SK-N-SH (cell line): Measurements from ENCODE around the gene F2RL3. TPM values are rescaled to one million over a fixed set of nuclear protein-coding genes. Genes with fewer than 3 reads are reported as not detected.

Experiments
- CTCF ChIA-PET: fragments of 300-600, 350-600 bp; formaldehyde crosslinking; extraction: SDS; loops from one replicate; lab custom pipeline; 2021; lab: Yijun Ruan, JAX
- POLR2A ChIA-PET: fragments of 350-600 bp; sonication (Branson Sonifier 250); formaldehyde crosslinking; extraction: SDS; loops from one replicate; lab custom pipeline; 2020; ENCODE audit warnings: antibody characterized with exemption, inconsistent platforms; lab: Yijun Ruan, JAX
- DNase-seq: peaks from one replicate; pipeline ENCODE4 v3.0.0; 2012
- H2AFZ ChIP-seq: fragments of 200-600 bp; sonication (generic); 2 replicates; pipeline ENCODE4 v1.8.1; 2016; ENCODE audit warnings: antibody characterized with exemption, mild to moderate bottlenecking, low read depth
- H3F3A ChIP-seq: fragments of 200-600 bp; sonication (generic); replicated peaks from 2 replicates; pipeline ENCODE3; 2016; ENCODE audit warnings: antibody characterized with exemption, mild to moderate bottlenecking; ENCODE audit not compliant: insufficient read depth
- H3K27ac ChIP-seq, 2 experiments: fragments of 200-500 bp in 1 of 2; fragments of 200-600 bp in 1 of 2; sonication (Bioruptor generic) in 1 of 2; sonication (generic), shearing (Covaris generic) in 1 of 2; 2 replicates each; pipeline versions ENCODE4 v1.5.1 to v1.6.1; 2014 to 2016; ENCODE audit warnings: low read depth in 2 of 2, inconsistent platforms in 1 of 2, low read length in 1 of 2, mild to moderate bottlenecking in 1 of 2, mixed read lengths in 1 of 2
- H3K27me3 ChIP-seq: fragments of 200-600 bp; sonication (generic), shearing (Covaris generic); 2 replicates; pipeline ENCODE4 v1.6.1; 2016; ENCODE audit warnings: mixed run types; ENCODE audit not compliant: insufficient read depth
- H3K36me3 ChIP-seq, 2 experiments: fragments of 200-500 bp in 1 of 2; fragments of 200-600 bp in 1 of 2; sonication (Bioruptor generic) in 1 of 2; sonication (generic) in 1 of 2; replicated peaks in 1 of 2; 2 replicates each; pipeline versions ENCODE3 to v1.5.1; 2014 to 2016; ENCODE audit warnings: low read length in 1 of 2, mild to moderate bottlenecking in 1 of 2; ENCODE audit not compliant: insufficient read depth in 2 of 2, control insufficient read depth in 1 of 2
- H3K4me1 ChIP-seq, 2 experiments: fragments of 200-500 bp in 1 of 2; fragments of 200-600 bp in 1 of 2; sonication (Bioruptor generic) in 1 of 2; sonication (generic), shearing (Covaris generic) in 1 of 2; 2 replicates each; pipeline versions ENCODE4 v1.5.1 to v1.6.1; 2014 to 2016; ENCODE audit warnings: low read depth in 1 of 2, low read length in 1 of 2, mixed run types in 1 of 2; ENCODE audit not compliant: insufficient read depth in 2 of 2, control insufficient read depth in 1 of 2
- H3K4me2 ChIP-seq: fragments of 200-600 bp; sonication (generic), shearing (Covaris generic); 2 replicates; pipeline ENCODE4 v1.6.1; 2017; ENCODE audit warnings: mixed run types
- H3K4me3 ChIP-seq, 2 experiments: fragments of 200-500 bp in 1 of 2; fragments of 200-600 bp in 1 of 2; sonication (Bioruptor generic) in 1 of 2; sonication (generic), shearing (Covaris generic) in 1 of 2; 2 replicates each; pipeline versions ENCODE4 v1.5.1 to v1.8.1; 2014 to 2016; ENCODE audit warnings: low read depth in 2 of 2, inconsistent platforms in 1 of 2, low read length in 1 of 2, mild to moderate bottlenecking in 1 of 2, mixed read lengths in 1 of 2, moderate library complexity in 1 of 2
- H3K79me2 ChIP-seq: fragments of 200-600 bp; sonication (generic); 2 replicates; pipeline ENCODE4 v1.8.1; 2017; ENCODE audit warnings: mild to moderate bottlenecking; ENCODE audit not compliant: insufficient read depth
- H3K9ac ChIP-seq: fragments of 200-600 bp; sonication (generic); 2 replicates; pipeline ENCODE4 v1.6.1; 2017; ENCODE audit warnings: mixed run types
- H3K9me2 ChIP-seq: fragments of 200-600 bp; sonication (generic); 2 replicates; pipeline ENCODE4 v1.6.1; 2017; ENCODE audit warnings: mixed run types
- H3K9me3 ChIP-seq: fragments of 200-600 bp; sonication (generic); 2 replicates; pipeline ENCODE4 v1.6.1; 2017; ENCODE audit warnings: mixed run types, mild to moderate bottlenecking, moderate library complexity
- H4K20me1 ChIP-seq: fragments of 200-600 bp; sonication (generic); 2 replicates; pipeline ENCODE4 v1.6.1; 2017; ENCODE audit warnings: mild to moderate bottlenecking, mixed run types; ENCODE audit not compliant: insufficient read depth
- FOXJ3 ChIP-seq: sonication (generic); formaldehyde crosslinking; IDR thresholded peaks from 2 replicates; pipeline ENCODE4 v1.5.1; 2020; ENCODE audit warnings: mild to moderate bottlenecking, missing genetic modification reagents
- GABPA ChIP-seq: IDR thresholded peaks from 2 replicates; pipeline ENCODE4 v1.4.0; 2012; ENCODE audit warnings: low read depth, mild to moderate bottlenecking
- GATA2 ChIP-seq: sonication (generic); formaldehyde crosslinking; IDR thresholded peaks from 2 replicates; pipeline ENCODE4 v1.5.0; 2020; ENCODE audit warnings: mild to moderate bottlenecking, missing genetic modification reagents
- MAX ChIP-seq: IDR thresholded peaks from 2 replicates; pipeline ENCODE4 v1.4.0; 2012; ENCODE audit warnings: low read depth
- MEF2A ChIP-seq: IDR thresholded peaks from 2 replicates; pipeline ENCODE4 v1.4.0; 2012; ENCODE audit warnings: low read depth, borderline replicate concordance
- MXI1 ChIP-seq: IDR thresholded peaks from 2 replicates; pipeline ENCODE4 v1.6.1; 2012; ENCODE audit warnings: mild to moderate bottlenecking, low read depth, low read length, improper control_type of control experiment
- NFIC ChIP-seq: IDR thresholded peaks from 2 replicates; pipeline ENCODE4 v1.4.0; 2012; ENCODE audit warnings: borderline replicate concordance
- PBX3 ChIP-seq: IDR thresholded peaks from 2 replicates; pipeline ENCODE4; 2012
- POLR2AphosphoS5 ChIP-seq: IDR thresholded peaks from 2 replicates; pipeline ENCODE4 v1.6.1; 2012; ENCODE audit warnings: low read depth, low read length
- RAD21 ChIP-seq: IDR thresholded peaks from 2 replicates; pipeline ENCODE4 v1.6.1; 2012; ENCODE audit warnings: mild to moderate bottlenecking, low read length
- RCOR1 ChIP-seq: fragments of 150-350 bp; IDR thresholded peaks from 2 replicates; pipeline ENCODE4 v1.6.1; 2017; ENCODE audit warnings: antibody characterized with exemption, low read length
- REST ChIP-seq: IDR thresholded peaks from 2 replicates; pipeline ENCODE4 v1.6.1; 2012; ENCODE audit warnings: mild to moderate bottlenecking, low read depth, low read length, moderate library complexity
- TEAD4 ChIP-seq: IDR thresholded peaks from 2 replicates; pipeline ENCODE4 v1.4.0; 2012; ENCODE audit warnings: mild to moderate bottlenecking, borderline replicate concordance; ENCODE audit not compliant: insufficient read depth
- YY1 ChIP-seq: IDR thresholded peaks from 2 replicates; pipeline ENCODE4 v1.4.0; 2012; ENCODE audit warnings: low read depth, mild to moderate bottlenecking
- WGBS: methylation state at CpG from one replicate; pipeline ENCODE4 v1.1.6; 2017; ENCODE audit warnings: low lambda C conversion rate; 5-methylcytosine and 5-hydroxymethylcytosine counted together
- polyA plus RNA-seq, 3 experiments: library from polyadenylated mRNA; depleted of rRNA; stranded (reverse); fragments of >200 nt; gene quantifications; 2 replicates each; pipeline ENCODE4 v1.2.3, GENCODE V29; 2012
- TF ChIP-seq, protein P1 (sequence below): fragments of 200-600 bp; sonication (generic); IDR thresholded peaks from 2 replicates; pipeline ENCODE4 v1.6.1; 2017; ENCODE audit warnings: antibody characterized with exemption, mild to moderate bottlenecking, moderate library complexity
- TF ChIP-seq, protein P2 (sequence below): fragments of 150-350 bp; IDR thresholded peaks from 2 replicates; pipeline ENCODE4 v1.6.1; 2017; ENCODE audit warnings: antibody characterized with exemption, low read length, low read depth, borderline replicate concordance

Gene F2RL3
- polyA plus RNA-seq, 1 of the 3 experiments (the other 2 are of a cell fraction), result not detected

DNA sequence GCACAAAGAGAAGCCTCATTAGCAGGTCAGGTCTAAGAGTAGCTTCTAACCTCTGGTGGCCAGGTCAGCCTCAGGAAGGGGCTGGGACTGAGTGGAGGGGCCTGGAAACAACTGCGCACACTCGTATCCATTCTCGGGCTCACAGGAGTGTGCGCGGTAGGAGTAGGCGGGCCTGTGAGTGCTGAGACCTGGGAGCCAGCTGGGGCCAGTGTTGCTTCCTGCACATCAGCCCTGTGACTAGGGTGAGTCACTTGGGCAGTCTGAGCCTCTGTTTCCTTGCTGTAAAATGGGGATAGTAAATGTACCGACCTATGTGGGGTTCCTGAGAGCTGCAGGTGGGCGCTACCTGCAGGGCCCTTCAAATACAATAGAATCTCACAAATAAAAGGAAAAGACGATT, 32.7 kb upstream of the F2RL3 start (continued):
- TF ChIP-seq POLR2AphosphoS5 (no peak), MAX (no peak)

DNA sequence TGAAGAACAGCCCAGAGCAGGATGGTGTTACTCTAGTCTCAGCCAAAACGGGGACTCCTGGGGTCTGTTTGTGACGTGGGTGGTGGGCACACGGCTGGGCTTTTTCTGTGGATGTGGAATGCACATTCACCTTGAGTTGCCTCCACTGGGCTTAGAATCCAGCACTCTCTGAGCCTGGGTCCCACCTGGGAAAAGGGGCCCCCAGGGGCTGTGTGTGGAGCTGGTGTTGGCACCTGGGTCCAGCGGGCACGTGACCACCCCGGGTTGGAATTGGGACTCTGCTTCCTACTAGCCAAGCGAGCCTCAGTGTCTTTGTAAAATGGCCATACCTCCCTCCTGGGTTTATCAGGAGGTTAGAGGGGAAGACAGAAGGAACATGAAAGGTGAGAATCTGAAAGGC, 29.2 kb upstream of the F2RL3 start:
- peaks cover 22 to 27% of the 10 kb centered on the region in 2 experiments for H3K36me3 ChIP-seq
- no peaks in the 10 kb centered on the region for H3K4me1 ChIP-seq
- no peak overlapping the region for H3K9ac ChIP-seq
- POLR2A ChIA-PET, result interaction anchor here (0.6 kb wide), 1 partner anchor 186 kb away, joined by 4 read pairs; no protein-coding TSS in a partner anchor
- no peaks in the 10 kb centered on the region for H3K9me3 ChIP-seq
- no peak overlapping the region for H3K4me2 ChIP-seq
- CTCF ChIA-PET, result interaction anchor here (0.9 kb wide), 1 partner anchor 90 kb away, joined by 3 read pairs; no protein-coding TSS in a partner anchor
- no peaks in the 10 kb centered on the region for H4K20me1 ChIP-seq
- H3K79me2 ChIP-seq, result no peaks in the 10 kb centered on the region
- H3F3A ChIP-seq, result no peaks in the 10 kb centered on the region
- no peaks in the 10 kb centered on the region for H3K9me2 ChIP-seq
- H3K4me3 ChIP-seq, result no peak overlapping the region
- 86% methylated on average over 7 of the region's 7 CpGs for WGBS
- H3K27ac ChIP-seq, result no peak overlapping the region
- no peak for DNase-seq
- H3K27me3 ChIP-seq, result no peaks in the 10 kb centered on the region
- H2AFZ ChIP-seq, result no peak overlapping the region
- no peak for TF ChIP-seq GABPA
- TF ChIP-seq MXI1, result no peak

DNA sequence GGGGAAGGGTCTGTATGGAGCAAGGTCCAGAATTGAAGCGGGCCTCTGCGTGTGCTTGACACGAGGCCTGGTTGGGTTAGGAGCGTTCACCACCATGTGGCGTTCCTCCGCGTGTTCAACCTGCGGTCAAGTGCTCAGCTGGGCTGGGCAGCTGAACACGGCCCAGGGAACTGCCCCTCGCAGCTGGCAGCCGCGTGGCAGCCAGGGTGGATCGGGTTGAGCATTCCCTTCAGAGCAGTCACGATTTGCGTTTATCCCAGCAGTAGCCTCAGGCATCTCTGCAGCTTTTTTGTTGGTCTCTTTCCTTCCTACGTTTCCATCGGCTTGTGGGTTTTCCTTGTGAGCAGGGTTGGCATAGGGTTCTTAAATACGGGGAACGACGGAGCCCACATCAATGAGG, 28.7 kb upstream of the F2RL3 start:
- Histone ChIP-seq H3K9me3 (no peaks in the 10 kb centered on the region), H3K9ac (no peak overlapping the region), H3K79me2 (no peaks in the 10 kb centered on the region), H2AFZ (no peak overlapping the region), H3K9me2 (no peaks in the 10 kb centered on the region), H3K4me2 (no peak overlapping the region), H3K27me3 (no peaks in the 10 kb centered on the region)
- no peak for DNase-seq
- POLR2A ChIA-PET, result interaction anchor here (0.6 kb wide), 1 partner anchor 186 kb away, joined by 4 read pairs; no protein-coding TSS in a partner anchor
- 98% methylated on average over 19 of the region's 20 CpGs for WGBS
- no peak for TF ChIP-seq NFIC
- TF ChIP-seq, protein P1, sequence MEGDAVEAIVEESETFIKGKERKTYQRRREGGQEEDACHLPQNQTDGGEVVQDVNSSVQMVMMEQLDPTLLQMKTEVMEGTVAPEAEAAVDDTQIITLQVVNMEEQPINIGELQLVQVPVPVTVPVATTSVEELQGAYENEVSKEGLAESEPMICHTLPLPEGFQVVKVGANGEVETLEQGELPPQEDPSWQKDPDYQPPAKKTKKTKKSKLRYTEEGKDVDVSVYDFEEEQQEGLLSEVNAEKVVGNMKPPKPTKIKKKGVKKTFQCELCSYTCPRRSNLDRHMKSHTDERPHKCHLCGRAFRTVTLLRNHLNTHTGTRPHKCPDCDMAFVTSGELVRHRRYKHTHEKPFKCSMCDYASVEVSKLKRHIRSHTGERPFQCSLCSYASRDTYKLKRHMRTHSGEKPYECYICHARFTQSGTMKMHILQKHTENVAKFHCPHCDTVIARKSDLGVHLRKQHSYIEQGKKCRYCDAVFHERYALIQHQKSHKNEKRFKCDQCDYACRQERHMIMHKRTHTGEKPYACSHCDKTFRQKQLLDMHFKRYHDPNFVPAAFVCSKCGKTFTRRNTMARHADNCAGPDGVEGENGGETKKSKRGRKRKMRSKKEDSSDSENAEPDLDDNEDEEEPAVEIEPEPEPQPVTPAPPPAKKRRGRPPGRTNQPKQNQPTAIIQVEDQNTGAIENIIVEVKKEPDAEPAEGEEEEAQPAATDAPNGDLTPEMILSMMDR, result no peak
- TF ChIP-seq REST, result no peak
- TF ChIP-seq TEAD4, result no peak
- TF ChIP-seq RCOR1, result no peak
- TF ChIP-seq GATA2 (CRISPR knock-in tag), result no peak
- TF ChIP-seq FOXJ3 (CRISPR knock-in tag), result no peak
- TF ChIP-seq, protein P2, sequence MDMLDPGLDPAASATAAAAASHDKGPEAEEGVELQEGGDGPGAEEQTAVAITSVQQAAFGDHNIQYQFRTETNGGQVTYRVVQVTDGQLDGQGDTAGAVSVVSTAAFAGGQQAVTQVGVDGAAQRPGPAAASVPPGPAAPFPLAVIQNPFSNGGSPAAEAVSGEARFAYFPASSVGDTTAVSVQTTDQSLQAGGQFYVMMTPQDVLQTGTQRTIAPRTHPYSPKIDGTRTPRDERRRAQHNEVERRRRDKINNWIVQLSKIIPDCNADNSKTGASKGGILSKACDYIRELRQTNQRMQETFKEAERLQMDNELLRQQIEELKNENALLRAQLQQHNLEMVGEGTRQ, result no peak
- TF ChIP-seq RAD21, result no peak
- no peak for TF ChIP-seq PBX3
- no peak for TF ChIP-seq YY1
- no peak for TF ChIP-seq MEF2A
- TF ChIP-seq, all 33 proteins: peak for 0
- Histone ChIP-seq H3K36me3 (peaks cover 18 to 27% of the 10 kb centered on the region in 2 experiments), H3K4me3 (no peak overlapping the region), H3F3A (no peaks in the 10 kb centered on the region), H3K27ac (no peak overlapping the region), H4K20me1 (no peaks in the 10 kb centered on the region), H3K4me1 (no peaks in the 10 kb centered on the region)
- CTCF ChIA-PET, result no interaction called here
